GM18909 (cell line): ENCODE results near the gene ZIC4.

Experiments
- ATAC-seq: cut with Tn5 transposase; IDR thresholded peaks from one replicate; pipeline ENCODE4 v1.9.1; 2021; ENCODE audit warnings: mild to moderate bottlenecking; ENCODE audit not compliant: unreplicated experiment, poor library complexity

Gene ZIC4

DNA sequence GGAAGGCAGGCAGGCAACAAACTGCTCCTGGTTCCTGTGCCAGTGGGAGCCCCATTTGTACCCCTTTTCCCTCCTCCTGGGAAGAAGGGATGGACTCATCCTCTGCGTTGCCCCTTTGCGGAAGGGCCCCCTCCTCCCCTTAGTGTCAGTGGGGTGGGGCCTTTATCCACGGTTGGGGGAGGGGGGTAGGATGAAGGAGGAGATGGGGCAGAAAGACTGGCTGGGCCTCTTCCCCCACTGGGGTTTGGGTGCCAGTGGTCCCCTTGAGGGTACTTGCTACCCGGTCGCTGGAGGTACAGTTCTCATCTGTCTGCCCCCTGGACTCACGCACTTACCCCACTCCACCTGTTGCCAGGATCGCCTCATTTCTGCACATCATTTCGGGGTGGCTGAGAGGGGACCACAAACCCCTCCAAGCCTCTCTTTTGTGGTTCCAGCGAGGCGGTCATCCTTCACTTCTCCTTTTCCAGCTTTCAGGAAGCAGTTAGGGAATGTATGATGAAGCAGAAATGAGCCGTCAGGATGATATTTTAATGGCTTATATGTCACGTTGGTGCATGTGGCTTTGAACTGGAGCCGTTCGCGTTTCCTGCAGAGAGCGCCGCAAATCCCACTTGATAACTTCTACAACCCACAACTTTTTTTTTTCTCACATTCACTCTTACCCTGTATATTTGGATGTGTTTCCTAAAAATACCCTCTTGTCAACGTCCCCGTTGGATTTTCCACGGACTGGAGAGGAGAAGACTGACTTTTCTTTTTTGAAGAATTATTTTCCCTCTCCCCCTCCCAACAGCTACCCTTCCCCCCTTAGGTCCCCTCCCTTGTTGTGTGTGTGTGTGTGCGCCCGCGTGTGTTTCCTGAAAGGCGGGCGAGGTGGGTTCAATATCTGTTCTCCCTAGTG is at the start of gene ZIC4:
TSS of gene ZIC4 (minus strand) at position 516 of the 904 bp plus-strand sequence. CDS start 3,746 bp downstream, outside the sequence.
- no peak for ATAC-seq

- ATAC-seq, result no peak
Measured at GRCh38 chr3:147449669-147450068, 43.3 kb upstream of the ZIC4 start.

GRCh38 chr3:147447224-147447623 is 40.9 kb upstream of the ZIC4 start:
- no peak for ATAC-seq

GRCh38 chr3:147431751-147432150 is 25.4 kb upstream of the ZIC4 start:
- no peak for ATAC-seq

DNA sequence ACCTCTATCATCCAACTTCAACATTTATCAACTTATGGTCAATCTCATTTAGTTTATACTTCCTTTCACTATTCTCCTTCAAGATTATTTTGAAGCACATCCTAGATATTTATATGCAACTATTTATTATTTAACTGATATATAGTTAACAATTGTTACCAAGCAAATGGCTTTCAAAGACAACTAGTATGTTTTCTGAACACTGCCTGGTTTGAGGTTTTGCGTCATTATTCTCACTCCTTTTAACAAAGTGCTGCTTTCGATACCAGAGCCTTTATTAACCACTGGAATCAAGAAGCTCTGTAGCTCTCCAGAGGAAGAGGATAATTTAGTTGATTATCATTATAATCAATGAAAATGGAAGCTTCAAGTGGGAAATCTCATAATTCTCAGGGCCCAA is 22.4 kb upstream of the ZIC4 start:
- no peak for ATAC-seq

DNA sequence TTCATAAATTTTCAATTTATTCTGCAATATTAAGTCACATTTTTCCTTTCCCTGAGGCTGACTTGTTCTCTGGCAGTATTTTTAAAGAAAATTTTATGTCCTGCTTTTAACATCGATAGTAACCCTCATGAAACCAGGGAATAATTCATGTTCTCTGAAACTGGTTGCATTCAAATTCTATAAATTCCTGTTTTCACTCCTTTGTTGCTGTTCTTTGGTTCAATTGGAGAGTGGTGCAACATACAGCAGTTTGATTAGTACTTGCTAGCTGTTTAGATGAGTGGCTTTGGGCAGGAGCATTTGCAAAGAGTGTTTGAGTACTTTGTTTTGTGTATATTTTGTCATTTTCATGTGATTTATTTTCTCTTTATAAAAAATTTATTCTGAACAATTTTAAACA is 22.0 kb upstream of the ZIC4 start:
- no peak for ATAC-seq

GRCh38 chr3:147427746-147428145 is 21.4 kb upstream of the ZIC4 start:
- no peak for ATAC-seq

GRCh38 chr3:147426931-147427330 is 20.6 kb upstream of the ZIC4 start:
- ATAC-seq, result no peak

DNA sequence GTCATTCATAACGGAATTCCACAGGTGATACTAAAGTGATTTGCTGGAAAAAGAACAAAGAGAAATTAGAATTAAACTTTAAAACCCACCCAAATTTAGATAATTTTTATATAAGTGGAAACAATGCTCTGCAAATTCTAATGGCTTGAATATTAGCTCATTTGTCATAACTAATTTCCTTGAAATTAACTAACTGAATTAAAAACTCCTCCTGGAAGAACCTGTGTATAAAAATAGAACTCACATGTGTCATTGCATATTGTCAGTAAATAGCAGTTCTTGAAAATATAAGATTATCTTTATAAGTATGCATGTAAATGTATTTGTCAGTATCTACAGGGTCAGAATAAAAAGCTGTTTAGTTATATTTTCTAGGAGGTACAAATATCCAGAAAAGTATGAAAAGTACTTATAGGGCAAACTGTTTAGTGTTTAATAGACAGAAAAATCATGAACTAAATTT is 19.1 kb upstream of the ZIC4 start:
- ATAC-seq, result no peak

- no peak for ATAC-seq
Measured at GRCh38 chr3:147424581-147425387, 18.4 kb upstream of the ZIC4 start.

GRCh38 chr3:147423798-147424580 is 17.6 kb upstream of the ZIC4 start:
- ATAC-seq, result no peak

DNA sequence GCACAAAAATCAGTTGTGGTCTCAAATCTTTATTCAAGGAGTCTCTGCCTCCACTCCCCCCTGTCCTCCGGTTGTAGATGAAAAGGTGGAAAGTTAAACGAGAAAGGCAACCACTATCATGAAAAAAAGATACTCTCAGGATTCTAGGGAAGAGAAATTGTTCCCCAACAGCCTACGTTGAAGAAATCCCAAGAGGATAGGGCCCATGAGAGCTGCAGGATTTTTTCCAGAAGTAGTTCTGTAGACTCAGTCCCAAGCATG is 17.1 kb upstream of the ZIC4 start:
- ATAC-seq, result no peak

DNA sequence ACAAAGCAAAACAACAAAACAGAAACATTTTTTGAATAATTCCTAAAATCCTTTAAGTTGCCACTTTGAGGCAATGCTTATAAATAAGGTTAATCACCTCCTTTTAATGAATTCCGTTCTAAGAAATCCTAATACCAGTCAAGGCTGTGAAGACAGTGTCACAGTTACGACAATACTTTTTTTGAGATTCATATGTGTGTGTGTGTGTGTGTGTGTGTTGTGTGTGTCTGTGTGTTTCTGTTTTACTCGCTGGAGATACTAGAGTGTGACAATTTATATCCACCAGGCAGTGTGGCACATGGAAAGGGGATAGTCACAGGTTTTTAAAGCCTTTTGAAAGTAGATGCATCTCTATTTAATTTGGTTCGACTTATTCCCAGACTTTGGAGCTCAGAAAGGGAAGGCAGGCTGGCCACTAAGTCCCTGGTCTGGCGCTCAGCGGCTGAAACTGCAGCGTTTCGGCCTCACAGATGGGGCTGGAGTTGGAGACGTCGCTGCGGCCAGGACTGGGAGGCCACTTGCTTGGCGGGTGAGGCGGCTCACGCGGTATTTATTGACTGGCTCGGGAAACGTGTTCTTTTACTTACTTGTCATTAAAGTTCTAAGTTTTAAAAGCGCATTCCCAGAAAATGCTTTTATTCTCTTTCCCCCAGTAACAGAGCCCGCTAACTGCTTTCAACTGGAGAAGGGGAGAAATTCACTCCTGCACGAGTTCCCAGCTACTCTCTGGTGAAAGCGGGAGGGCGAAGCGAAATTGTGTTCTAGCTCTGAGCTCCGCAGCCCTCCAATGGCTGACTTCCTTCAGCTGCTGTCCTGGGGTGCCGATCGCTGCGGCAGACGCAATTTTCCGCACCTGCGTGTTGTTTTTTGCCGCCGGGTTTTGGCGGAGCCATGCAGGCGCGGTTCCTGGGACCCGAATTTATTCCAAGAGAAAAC is 16.5 kb upstream of the ZIC4 start:
- ATAC-seq, result no peak

GRCh38 chr3:147422196-147422595 is 15.9 kb upstream of the ZIC4 start:
- no peak for ATAC-seq

DNA sequence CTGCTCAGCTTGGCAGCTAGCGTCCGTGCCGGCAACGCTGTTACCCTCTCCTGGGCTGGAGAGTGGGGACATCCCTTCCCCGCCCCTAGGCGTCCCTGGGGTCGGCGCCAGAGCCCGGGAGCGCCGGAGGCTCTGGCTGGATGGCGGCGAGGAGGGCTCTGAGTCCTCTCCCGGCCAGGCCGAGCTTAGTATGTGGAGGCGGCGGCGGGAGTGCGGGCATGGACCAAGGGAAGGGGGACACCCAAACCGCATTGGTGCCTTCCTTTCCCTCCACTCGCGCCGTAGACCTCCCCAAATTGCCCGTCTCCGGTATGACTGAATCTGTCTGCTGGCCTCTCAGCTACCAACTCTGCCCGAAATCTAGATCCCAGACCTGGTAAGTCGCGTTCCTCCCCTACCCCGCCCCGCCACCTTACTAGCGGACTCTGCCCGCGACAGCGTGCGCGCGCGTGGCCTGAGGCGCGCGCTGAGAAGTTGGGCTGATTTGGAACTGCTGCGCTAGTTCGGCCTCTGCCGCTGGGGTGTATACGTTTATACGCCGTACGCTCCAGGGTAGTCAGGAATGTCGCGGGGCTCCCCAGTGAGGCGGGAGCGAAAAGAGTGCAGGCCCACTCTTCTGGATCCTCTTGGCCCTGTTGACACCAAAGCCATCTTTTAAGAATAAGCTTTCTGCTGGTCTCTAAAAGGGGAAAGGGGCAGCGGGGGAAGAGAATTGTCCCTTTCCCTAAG is 15.0 kb upstream of the ZIC4 start:
- no peak for ATAC-seq

DNA sequence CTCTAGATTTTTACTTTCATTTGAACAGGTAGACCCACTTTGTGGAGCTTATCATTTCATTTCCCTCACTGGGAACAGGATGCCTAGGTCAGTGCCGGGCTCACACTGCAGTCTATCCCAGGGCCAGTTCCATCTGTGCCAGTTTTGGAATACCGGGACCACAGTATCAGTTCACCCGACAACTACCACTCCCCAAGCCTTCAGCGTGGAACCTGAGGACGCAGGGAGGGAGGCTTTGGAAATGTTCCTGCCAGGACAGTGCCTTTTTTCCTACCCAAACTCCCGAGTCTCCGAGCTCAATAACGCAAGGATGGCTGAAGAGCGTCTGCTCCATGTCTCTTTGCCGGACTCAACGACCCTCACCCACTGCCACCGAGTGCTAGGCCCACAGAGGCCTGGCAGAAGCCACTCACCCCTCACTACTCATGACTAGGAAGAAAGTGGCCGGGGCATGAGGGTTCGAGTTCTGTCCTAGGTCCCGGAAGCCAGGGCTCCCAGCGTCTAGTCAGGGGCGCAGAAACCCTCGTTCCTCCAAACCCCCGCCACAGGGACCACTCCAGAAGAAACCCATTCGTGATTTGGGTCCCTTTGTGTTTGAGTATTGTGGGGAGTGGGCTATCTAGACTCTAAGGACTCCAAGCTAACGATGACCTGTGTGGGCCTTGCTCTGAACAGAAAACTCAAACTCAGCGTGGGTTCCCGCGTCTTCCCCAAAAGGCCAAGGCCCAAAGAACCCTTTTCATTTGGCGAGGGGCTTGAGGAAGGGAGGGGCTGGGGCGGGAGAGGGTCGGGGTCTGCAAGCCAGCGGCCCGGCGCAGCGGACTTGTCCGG is 14.2 kb upstream of the ZIC4 start:
- ATAC-seq, result no peak

DNA sequence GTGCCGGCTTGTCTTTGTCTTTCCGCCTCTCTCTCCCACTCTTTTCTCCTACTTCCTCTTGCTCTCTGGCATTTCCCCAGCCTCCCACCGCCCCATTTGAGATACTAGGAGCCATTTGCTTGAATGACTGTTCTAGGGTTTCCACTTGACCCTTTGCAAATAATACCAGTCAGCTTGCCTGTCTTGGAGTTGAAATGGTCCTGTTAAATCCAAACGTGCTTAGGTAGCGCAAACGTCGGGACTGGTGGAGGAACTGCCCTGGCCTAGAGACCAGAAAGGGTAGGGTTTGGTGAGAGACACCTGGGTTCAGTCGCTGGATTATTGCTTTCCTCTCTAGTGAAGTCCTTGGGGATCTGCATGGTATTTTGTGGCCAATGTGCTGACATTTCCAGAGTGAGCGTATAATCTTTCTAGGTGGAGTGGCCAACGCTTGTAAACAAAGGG is 13.5 kb upstream of the ZIC4 start:
- ATAC-seq, result no peak
